GM21576 (cell line): ENCODE measurements around the gene NAA15.
"Not testable (repeated sequence)": the region's sequence is repeated elsewhere in the genome, so short reads cannot be mapped to it uniquely, and the experiment has no call there.

ENCODE experiments used
- ATAC-seq: cut with Tn5 transposase; IDR thresholded peaks from one replicate; pipeline ENCODE4 v1.9.1; 2021; ENCODE audit warnings: mild to moderate bottlenecking, moderate library complexity; ENCODE audit not compliant: unreplicated experiment

The NAA15 gene

DNA sequence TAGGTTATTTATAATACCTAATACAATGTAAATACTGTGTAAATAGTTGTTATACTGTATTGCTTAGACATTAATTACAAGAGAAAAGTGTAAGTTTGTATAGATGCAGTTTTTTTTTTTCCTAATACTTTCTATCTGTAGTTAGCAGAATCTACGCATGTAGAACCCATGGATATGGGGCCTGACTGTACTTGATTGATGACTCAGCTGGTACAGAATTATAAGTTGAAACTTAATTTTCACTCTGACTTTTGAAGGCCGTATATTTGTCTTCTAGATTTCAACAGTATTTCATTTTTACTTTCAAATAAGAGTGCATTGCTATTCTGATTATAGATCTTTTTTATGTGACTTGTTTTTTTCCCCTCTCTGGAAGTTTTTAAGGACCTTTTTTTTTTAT lies 31.7 kb downstream of the NAA15 start:
- no peak for ATAC-seq

DNA sequence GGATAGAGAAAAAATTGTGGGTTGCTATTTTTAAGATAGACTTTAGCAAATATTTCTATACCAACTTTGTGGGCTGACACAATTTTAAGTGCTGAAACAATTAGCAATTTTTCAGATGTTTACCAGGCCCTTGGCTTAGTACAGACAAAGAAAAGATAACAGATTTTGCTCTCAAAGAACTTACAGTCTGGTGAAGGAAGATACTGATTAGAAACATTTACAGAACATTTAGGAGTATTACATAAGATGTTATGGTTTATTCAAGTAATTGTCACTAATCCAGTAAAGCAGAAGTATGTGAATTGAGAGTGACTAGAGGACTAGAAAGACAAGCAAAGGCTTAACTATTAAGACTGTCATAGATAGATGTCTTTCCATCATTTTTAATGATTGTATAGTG lies 36.3 kb downstream of the NAA15 start:
- ATAC-seq = no peak

DNA sequence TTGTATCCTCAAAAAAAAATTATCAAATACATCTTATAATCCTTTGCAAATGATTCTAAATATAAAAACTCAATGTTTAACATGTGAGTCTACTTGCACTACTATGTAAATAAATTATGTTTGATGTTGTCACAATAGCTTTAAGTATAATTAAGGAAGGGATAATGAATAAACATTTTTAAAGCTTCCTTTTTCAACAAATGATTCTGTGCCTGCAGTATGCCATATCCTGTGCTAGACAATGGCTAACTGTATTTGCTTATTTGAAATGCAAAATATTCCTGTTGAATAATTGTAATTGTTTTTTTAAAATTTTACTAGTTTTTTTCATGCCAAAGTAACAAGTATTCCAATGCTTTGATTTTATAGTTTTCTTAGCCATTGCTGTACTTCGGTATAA lies 60.0 kb downstream of the NAA15 start:
- no peak for ATAC-seq

DNA sequence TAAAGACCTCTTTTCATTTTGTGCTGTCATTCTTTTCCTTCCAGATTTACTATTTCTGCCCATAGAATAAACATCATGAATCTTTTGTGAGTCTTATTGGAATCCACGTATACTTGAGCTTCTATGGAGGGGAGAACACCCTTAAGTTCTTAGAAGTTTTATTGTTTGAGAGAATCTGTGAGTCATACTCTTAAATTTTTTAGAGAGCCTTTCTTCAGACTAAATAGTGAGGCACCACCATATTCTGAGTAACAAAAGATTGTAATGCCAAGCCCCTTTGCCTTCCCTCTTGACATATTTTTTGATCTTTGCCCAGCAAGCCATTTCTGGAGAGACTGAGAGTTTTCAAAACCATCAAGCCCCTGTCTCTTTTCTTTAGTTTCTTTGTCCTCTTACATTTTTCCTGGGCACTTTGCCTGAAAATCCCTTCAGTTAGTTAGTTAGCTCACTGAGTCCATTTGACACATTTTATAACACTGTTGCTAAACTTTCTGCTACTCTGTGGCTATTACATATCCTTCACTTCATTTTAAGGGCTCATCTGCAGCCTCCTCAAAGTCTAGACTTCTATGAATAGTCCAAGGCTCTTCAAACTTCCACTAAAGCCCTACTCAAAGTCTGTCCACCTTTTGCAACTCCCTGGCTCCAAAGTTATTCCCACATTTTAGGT lies 66.3 kb downstream of the NAA15 start:
- ATAC-seq = no peak

DNA sequence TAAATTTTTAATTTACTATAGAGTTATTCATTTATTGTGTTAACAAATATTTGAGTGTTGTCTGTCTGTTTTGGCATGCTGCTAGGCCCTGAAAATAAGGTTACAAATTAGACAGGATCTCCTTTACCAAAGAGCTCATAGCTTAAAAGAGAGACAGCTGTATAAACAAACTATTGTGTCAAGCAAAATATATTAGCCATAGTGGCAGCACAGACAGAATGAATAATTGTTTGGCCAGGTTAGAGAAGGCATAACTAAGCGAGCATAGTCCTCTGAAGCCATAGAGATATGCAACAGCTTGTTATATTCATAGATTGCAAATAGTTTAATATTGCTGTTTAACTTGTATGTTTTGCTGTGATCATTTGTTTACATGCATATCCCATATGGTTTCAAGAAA lies 67.7 kb downstream of the NAA15 start:
- no peak for ATAC-seq

DNA sequence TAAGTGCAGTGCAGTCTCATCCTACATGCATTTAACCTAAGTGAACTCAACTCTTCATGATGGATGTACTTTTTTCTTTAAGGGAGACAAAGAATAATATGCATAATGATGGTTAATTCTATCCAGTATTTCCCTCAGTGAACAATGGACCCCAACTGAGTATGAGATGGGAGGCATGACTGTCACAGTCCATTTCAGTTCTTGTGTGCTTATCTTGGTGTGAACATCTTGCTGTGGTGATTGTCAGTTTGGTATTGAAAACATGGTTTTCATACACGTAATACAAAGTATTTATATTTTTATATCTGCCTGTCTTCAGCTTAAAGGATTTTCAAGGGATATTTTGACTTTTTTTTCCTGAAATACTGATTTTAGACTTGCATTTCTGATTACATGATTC lies 72.9 kb downstream of the NAA15 start:
- ATAC-seq = no peak

DNA sequence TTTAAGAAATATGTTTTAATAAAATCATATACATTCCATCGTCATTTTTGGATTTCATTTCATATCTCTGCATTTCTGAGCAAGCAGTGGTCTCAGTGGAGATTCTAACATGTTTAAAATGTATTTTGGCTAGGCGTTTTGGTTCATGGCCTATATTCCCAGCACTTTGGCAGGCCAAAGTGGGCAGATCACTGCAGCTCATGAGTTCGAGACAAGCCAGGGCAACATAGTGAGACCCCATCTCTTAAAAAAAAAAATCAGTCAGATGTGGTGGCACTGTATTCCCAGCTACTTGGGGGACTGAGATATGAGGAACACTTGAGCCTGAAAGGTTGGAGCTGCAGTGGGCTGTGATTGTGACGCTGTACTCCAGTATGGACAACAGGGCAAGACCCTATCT lies 85.1 kb downstream of the NAA15 start:
- no peak for ATAC-seq

DNA sequence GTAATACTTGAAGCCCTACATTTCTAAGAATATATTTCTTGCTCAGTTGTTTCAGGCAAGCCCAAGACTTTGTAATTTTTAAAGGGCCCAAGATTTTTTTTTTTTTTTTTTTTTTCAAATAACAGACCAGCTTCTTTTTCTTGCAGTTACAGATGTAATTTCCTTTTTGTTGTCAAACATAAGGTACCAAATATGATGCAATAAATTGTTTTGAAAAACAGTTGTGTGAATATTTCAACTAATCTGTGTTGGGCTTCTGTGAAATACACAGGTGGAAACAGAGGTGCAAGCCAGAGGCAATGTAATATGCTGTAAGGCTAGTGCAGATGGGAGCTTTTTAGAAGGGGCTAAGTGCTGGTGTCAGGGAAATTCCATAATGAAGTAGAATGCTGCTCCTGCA lies 87.8 kb downstream of the NAA15 start:
- ATAC-seq = no peak

DNA sequence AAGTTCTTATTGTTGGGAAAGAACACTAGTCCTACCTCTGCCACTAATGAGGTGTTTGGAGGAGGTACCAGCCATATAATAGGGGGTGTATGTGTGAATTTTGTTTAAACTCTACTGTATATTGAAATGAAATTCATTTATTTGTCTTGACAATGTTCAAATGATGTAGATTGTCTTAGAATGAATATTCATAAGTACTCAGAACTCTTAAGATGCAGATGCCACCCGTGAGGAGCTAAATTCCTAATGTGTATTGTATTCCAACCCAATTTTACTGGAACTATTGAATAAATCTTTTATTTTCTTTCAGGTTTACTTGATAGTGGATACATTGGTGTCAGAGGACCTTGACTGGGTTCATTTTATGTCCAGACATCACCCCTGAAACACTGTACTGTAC lies 88.7 kb downstream of the NAA15 start:
- ATAC-seq = no peak

DNA sequence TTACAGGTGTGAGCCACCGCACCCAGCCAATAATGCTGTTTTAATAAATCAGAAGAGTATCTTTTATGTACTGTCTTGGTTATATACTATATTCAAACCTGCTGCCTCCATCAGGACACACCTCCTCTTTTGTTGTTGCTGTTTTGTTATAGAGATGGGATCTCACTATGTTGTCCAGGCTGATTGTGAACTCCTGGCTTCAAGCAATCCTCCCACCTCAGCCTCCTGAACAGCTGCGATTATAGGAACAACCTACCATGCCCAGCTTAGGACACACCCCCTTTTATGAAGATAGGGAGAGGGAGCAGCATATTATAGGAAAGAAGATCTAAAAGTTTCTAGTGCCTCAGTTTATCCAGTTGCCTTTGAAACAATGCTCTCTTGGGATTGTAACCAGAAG lies 90.4 kb downstream of the NAA15 start:
- ATAC-seq = no peak

DNA sequence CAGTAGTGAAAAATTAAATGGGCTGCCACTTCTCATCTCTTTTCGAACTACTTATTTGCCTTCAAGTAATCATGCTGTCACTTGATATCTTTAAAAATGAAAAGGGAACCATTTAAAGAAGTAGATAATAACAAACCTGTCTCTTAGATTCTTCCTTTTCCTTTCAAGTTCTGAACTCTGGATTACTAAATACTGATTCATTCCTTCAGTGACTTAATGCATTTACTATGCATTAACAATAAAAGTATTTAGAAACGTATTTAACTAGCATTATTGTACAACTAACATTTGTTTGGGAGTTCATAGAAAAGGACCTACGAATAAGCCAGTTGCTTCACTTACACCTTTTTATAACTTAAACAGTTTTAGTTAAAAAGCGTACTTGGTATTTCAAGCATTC lies 91.5 kb downstream of the NAA15 start:
- ATAC-seq = no peak

DNA sequence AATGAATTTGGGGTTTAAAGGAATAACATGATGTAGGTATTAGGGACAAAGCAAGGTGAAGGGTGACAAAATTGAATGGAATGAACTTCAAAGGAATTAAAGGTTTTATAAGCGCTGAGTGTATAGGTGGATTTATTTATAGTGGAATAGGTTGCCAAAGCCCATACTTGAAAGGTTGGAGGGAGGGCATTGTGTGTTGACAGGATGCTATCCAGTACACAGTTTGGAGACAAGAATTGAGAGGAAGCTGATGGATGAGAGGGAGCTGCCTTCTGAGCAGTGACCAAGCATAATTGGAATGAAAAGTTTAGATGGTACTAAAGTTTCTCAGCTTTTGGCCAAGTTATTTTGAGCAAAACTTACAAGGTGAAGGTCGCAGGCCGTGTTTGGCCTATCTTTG lies 100.1 kb downstream of the NAA15 start:
- ATAC-seq = no peak

DNA sequence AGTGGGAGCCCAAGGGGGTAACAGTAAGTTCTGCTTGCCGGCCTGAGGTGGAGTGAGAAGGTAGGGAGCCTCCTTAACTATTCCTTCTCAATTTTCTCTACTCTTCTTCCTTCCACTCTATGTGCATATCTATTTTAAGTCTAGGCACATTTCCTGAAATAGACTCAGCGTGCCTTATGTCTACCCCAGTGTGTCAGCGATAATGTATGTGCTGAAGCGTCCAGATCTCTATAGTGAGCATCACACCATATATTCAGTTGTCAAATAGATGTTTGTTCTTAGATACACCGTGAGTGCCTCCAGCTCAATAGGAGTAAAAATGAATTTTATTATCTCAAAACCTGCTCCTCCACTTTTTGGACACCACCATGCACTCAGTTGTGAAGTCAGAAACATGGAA lies 101.1 kb downstream of the NAA15 start:
- ATAC-seq = no peak

DNA sequence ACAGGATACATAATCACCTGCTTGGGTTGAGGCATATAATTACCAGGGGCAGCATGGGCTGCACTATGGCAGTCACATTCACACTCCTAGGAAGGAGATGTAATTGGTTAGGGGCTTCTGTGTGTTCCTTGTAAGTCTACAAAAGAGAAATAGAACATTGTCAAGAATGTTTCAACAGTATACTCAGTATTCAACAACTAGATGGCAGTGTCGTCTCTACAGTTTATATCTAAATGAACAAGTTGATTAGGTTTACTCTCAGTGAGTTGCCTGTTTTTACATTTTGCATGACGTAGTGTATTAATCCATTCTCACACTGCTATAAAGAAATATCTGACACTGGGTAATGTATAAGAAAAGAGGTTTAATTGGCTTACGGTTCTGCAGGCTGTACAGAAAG lies 102.2 kb downstream of the NAA15 start:
- ATAC-seq = no peak

DNA sequence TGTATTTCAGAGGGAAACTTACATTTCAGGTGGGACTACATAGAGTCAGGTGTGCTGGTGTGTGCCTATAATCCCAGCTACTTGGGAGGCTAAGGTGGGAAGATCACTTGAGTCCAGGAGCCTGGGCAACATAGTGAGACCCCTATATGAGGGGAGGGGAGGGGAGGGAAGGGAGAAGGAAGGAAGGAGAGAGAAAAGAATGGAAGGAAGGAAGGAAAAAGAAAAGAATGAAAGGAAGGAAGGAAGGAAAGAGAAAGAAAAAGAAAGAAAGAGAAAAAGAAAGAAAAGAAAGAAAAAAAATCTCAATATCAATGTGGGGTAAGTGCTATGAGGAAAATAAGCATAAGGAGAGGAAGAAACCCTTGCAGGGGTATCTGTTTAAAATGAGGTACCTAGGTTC lies 109.0 kb downstream of the NAA15 start:
- no peak for ATAC-seq

DNA sequence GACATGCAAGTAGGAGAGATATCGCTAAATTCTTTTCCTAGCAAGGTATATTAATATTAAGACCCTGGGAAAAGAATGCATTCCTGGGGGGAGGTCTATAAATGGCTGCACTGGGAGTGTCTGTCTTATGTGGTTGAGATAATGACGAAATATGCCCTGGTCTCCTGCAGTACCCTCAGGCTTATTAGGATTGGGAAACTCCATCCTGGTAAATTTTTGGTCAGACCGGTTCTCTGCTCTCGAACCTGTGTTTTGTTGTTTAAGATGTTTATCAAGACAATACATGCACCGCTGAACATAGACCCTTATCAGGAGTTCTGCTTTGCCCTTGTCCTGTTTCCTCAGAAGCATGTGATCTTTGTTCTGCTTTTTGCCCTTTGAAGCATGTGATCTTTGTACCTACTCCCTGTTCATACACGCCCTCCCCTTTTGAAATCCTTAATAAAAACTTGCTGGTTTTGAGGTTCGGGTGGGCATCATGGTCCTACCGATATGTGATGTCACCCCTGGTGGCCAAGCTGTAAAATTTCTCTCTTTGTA lies 113.4 kb downstream of the NAA15 start:
- ATAC-seq = not testable (repeated sequence)

DNA sequence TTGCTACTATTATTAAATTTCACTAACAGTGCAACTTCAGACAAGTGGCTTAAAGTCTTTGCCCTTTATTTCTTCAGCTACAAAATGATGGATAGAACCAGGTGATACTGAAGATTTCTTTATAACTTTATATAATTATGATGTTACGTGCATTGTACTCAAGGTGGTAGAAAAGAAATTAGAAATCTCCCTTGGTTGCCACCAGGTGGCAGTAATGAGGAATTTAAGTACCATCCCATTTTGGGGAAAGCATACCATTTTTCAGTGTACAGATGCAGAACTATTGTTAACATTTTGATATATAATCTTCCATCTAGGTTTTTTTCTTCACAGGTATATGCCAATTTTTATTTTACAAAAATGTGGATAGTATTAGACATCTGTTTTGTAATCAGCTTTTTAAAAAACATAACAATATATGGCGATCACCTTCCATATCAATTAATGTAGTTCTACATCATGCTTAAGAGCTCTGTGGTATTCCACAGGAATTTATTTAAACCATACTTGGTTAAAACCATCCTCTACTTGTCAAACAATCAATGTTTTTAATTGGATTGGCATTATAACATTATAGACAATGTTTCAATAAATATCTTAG lies 114.9 kb downstream of the NAA15 start:
- ATAC-seq = no peak

DNA sequence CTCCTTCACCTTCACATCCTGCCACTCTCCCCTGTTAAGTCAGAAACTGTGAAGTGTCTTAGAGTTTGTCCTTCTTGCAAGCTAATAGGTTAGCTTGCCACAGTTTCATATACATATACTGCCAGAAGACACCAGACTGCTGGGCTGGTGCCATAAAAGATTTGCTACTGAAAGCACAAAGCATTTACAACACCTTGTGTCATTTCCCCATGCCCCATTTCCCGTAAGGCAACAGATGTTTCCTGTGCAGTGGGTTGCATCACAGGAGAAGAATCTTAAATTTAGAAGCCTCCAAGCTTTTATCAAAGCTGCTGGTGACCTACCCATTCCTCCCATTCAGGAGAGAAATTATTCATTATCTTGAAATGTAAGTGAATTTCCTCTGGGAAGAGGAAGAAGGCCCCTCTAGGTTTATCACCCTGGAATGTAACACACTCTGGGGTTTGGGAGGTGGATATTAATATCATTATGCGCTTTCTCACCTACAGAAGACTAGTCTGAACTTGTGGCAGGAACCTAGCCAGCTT lies 118.1 kb downstream of the NAA15 start:
- peak; percentile 80 for ATAC-seq

DNA sequence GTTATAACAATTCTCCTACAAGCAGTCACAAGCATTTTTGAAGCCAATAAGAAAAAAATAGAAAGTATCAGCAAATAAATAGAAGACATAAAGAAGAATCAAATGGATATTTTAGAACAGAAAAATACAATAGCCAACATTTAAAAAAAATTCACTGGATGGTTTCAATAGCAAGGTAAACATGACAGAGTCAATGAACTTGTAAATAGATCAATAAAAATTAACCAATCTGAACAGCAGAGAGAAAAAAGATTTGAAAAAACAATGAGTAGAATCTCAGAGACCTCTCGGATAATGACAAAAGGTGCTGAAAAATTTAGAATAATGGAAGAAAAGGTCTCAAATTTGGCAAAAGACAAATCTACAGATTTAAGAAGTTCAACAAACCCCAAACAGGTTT lies 119.3 kb downstream of the NAA15 start:
- no peak for ATAC-seq

DNA sequence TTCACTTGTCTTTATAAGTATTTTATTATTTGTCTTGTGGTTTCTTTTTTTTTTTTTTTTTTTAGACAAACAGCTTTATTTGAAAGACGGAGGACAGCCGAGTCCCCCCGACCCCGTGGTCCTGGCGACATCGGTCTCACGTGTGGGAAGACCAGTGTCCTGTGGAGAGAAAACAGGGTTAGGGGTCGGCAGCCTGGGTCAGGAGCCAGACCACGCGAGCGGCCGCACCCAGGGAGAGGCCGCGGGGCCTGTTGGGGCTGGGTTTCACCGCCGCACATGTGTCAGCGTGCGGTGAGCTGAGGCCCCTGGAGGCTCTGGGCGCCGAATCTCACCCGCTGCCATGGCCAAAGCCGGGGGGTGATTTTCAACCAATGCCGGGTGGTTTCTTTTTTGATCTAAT lies 134.8 kb downstream of the NAA15 start:
- ATAC-seq = no peak

DNA sequence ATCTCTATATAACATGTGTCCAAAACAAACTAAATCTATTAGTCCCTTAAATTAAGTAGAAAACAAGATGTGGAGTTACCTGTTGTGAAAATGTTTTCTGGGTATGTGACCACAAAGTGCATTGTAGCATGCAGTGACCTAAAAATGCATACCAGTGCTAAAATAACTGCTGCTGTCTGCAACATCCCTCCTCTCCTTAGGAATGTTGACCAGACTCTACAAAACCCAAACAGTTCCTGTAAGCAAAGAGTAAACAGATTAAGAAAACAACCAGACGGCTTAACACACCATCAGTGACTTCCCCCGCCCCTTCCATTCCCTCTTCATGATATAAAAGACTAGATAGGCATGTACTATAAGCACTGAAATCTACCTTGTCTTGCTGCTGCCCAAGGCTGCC lies 136.8 kb downstream of the NAA15 start:
- ATAC-seq = no peak

DNA sequence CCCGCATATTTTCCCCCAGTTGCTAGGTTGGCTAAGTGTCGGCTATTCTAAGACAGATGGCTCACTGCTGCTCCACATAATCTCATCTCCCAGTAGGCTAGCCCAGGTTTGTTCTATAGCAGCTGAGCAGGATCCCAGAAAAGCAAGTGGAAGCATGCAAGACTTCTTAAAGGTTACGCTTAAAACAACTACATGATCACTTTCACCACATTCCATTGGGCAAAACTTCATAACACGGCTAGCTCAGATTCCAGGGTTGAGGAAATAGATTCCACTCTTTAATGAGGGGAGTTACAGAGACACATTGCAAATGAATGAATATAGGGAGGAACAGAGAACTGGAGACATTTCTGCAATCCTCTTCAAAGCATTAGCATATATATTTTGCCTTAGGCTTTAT lies 139.7 kb downstream of the NAA15 start:
- ATAC-seq = no peak

DNA sequence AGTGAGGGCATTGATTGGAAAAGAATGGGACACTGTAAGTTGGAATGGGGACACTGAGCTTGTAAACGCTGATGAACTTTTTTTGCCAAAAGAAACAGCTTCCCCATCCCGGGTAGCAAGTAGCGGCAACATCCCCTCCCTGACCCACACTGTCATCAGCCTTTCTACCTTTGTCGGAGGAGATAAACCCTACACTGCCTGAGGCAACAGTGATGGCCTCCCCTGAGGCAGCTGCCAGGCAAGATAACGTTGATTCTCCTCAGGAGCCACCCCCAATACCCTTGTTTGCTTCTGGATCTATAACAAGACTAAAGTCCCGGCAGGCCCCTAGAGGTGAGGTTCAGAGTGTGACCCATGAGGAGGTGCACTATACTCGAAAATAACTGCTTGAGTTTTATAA lies 142.4 kb downstream of the NAA15 start:
- ATAC-seq = no peak
